Testis (tissue), 2 donors: ENCODE measurements around the gene RASA3.

Experiments used
- POLR2A ChIP-seq: fragments of 450-650 bp; IDR thresholded peaks from one replicate; pipeline ENCODE4 v1.6.1; 2017; ENCODE audit warnings: antibody characterized with exemption, mild to moderate bottlenecking, moderate library complexity
- TF ChIP-seq, protein P1 (sequence below), 3 experiments: fragments of 450-650 bp in 2 of 3; fragments of 200-600 bp in 1 of 3; sonication (generic) in 1 of 3; IDR thresholded peaks; one replicate each; pipeline ENCODE4 v1.5.1; 2016 to 2019; ENCODE audit warnings: antibody characterized with exemption in 3 of 3, mild to moderate bottlenecking in 2 of 3, moderate library complexity in 1 of 3

DNA sequence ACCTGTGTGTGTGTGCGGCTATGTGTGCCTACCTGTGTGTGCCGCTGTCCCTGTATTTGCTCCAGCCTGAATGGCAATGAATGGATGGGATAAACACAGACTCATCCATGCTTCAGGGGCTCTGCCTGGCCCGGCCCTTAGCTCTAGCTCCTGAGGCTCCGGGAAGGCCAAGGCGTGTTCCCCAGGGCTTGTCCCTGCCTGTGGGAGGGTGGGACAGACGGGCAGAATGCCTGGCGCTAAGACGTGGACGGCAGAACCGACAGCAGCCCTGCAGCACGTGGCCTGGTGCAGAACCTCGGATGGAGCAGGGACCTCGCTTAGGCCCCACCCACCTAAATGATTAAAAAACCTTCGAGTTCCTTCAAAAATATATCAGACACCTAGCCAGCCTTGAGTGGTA lies 100.8 kb downstream of the RASA3 start:
- TF ChIP-seq, protein P1, sequence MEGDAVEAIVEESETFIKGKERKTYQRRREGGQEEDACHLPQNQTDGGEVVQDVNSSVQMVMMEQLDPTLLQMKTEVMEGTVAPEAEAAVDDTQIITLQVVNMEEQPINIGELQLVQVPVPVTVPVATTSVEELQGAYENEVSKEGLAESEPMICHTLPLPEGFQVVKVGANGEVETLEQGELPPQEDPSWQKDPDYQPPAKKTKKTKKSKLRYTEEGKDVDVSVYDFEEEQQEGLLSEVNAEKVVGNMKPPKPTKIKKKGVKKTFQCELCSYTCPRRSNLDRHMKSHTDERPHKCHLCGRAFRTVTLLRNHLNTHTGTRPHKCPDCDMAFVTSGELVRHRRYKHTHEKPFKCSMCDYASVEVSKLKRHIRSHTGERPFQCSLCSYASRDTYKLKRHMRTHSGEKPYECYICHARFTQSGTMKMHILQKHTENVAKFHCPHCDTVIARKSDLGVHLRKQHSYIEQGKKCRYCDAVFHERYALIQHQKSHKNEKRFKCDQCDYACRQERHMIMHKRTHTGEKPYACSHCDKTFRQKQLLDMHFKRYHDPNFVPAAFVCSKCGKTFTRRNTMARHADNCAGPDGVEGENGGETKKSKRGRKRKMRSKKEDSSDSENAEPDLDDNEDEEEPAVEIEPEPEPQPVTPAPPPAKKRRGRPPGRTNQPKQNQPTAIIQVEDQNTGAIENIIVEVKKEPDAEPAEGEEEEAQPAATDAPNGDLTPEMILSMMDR (IDR thresholded peaks at IDR 0.05) = no peak
- no peak for TF ChIP-seq POLR2A
